Measurements from ENCODE around the gene DQX1.
"Not testable (repeated sequence)": the region's sequence is repeated elsewhere in the genome, so short reads cannot be mapped to it uniquely, and the experiment has no call there.

Gene DQX1

GRCh38 chr2:74525717-74526648 is at the start of gene DQX1:
DQX1 (minus strand) TSS chr2:74526231; CDS start chr2:74525729, 502 bp downstream.
- DNase-seq (ENCODE audit: low spot score) = peak; percentile 47

- DNase-seq (ENCODE audit: low spot score) = no peak
These were observed 49.3 kb upstream of the DQX1 start for GRCh38 chr2:74575320-74575719.

GRCh38 chr2:74573747-74574562 is 47.9 kb upstream of the DQX1 start:
- peak; percentile 13 for DNase-seq (ENCODE audit: low spot score)

- no peak for DNase-seq (ENCODE audit: low spot score)
These were observed 46.3 kb upstream of the DQX1 start for GRCh38 chr2:74572178-74572925.

- DNase-seq (ENCODE audit: low spot score) = no peak
These were observed 45.0 kb upstream of the DQX1 start for GRCh38 chr2:74571058-74571457.

GRCh38 chr2:74569686-74570085 is 43.7 kb upstream of the DQX1 start:
- no peak for DNase-seq (ENCODE audit: low spot score)

GRCh38 chr2:74567881-74568280 is 41.9 kb upstream of the DQX1 start:
- DNase-seq (ENCODE audit: low spot score) = no peak

GRCh38 chr2:74566754-74567085 is 40.7 kb upstream of the DQX1 start:
- DNase-seq (ENCODE audit: low spot score) = no peak

GRCh38 chr2:74566076-74566753 is 40.2 kb upstream of the DQX1 start:
- no peak for DNase-seq (ENCODE audit: low spot score)

GRCh38 chr2:74564222-74564621 is 38.2 kb upstream of the DQX1 start:
- no peak for DNase-seq (ENCODE audit: low spot score)

- DNase-seq (ENCODE audit: low spot score) = no peak
These were observed 36.2 kb upstream of the DQX1 start for GRCh38 chr2:74562126-74562775.

GRCh38 chr2:74561022-74561421 is 35.0 kb upstream of the DQX1 start:
- DNase-seq (ENCODE audit: low spot score) = not testable (repeated sequence)

GRCh38 chr2:74560591-74560990 is 34.6 kb upstream of the DQX1 start:
- DNase-seq (ENCODE audit: low spot score) = no peak

GRCh38 chr2:74559912-74560311 is 33.9 kb upstream of the DQX1 start:
- DNase-seq (ENCODE audit: low spot score) = no peak

- no peak for DNase-seq (ENCODE audit: low spot score)
These were observed 32.5 kb upstream of the DQX1 start for GRCh38 chr2:74558284-74559230.

- no peak for DNase-seq (ENCODE audit: low spot score)
These were observed 30.9 kb upstream of the DQX1 start for GRCh38 chr2:74556831-74557370.

GRCh38 chr2:74556159-74556558 is 30.1 kb upstream of the DQX1 start:
- no peak for DNase-seq (ENCODE audit: low spot score)

GRCh38 chr2:74555610-74556103 is 29.6 kb upstream of the DQX1 start:
- no peak for DNase-seq (ENCODE audit: low spot score)

- peak; percentile 42 for DNase-seq (ENCODE audit: low spot score)
These were observed 28.9 kb upstream of the DQX1 start for GRCh38 chr2:74554820-74555531.

Data from LoVo (cell line).